CD1c-positive myeloid dendritic cell (primary cell): ENCODE data around the gene CRYBB1.
"Not testable (repeated sequence)": the region's sequence is repeated elsewhere in the genome, so short reads cannot be mapped to it uniquely, and the experiment has no call there.

Experiments used
- DNase-seq: peaks from one replicate; pipeline ENCODE4 v3.0.0-alpha.2; 2016; ENCODE audit errors: extremely low spot score

CRYBB1 gene

GRCh38 chr22:26636296-26636695, 18.5 kb upstream of the CRYBB1 start:
- DNase-seq: no peak

GRCh38 chr22:26635117-26635516, 17.3 kb upstream of the CRYBB1 start:
- DNase-seq: no peak

- no peak for DNase-seq
These were observed 16.4 kb upstream of the CRYBB1 start for GRCh38 chr22:26634189-26634588.

- DNase-seq: no peak
These were observed 14.8 kb upstream of the CRYBB1 start for GRCh38 chr22:26632422-26633155.

GRCh38 chr22:26631282-26631681, 13.5 kb upstream of the CRYBB1 start:
- no peak for DNase-seq

- DNase-seq: no peak
These were observed 12.3 kb upstream of the CRYBB1 start for GRCh38 chr22:26629988-26630761.

- DNase-seq: no peak
These were observed 7.0 kb upstream of the CRYBB1 start for GRCh38 chr22:26624803-26625202.

- DNase-seq: no peak
These were observed 6.2 kb upstream of the CRYBB1 start for GRCh38 chr22:26623984-26624383.

- DNase-seq: no peak
These were observed 3.8 kb upstream of the CRYBB1 start, which contains the start of gene CRYBA4 for GRCh38 chr22:26621663-26622062. TSS of gene CRYBA4 (plus strand) at chr22:26621963. CDS start at chr22:26622597, 634 bp downstream.

- no peak for DNase-seq
These were observed 2.4 kb upstream of the CRYBB1 start for GRCh38 chr22:26620197-26620596.

- no peak for DNase-seq
These were observed 1.7 kb upstream of the CRYBB1 start for GRCh38 chr22:26619510-26619909.

- no peak for DNase-seq
These were observed 628 bp upstream of the CRYBB1 start for GRCh38 chr22:26618455-26618854.

- no peak for DNase-seq
These were observed 1.2 kb downstream of the CRYBB1 start for GRCh38 chr22:26616650-26617049.

GRCh38 chr22:26615830-26616435, 1.9 kb downstream of the CRYBB1 start:
- no peak for DNase-seq

- DNase-seq: no peak
These were observed 2.7 kb downstream of the CRYBB1 start for GRCh38 chr22:26615149-26615548.

GRCh38 chr22:26614322-26614721, 3.5 kb downstream of the CRYBB1 start:
- DNase-seq: no peak

GRCh38 chr22:26613753-26614152, 4.1 kb downstream of the CRYBB1 start:
- DNase-seq: not testable (repeated sequence)

GRCh38 chr22:26612652-26613051, 5.2 kb downstream of the CRYBB1 start:
- DNase-seq: no peak

- DNase-seq: no peak
These were observed 6.8 kb downstream of the CRYBB1 start for GRCh38 chr22:26610996-26611395.

GRCh38 chr22:26610072-26610958, 7.5 kb downstream of the CRYBB1 start:
- DNase-seq: peak; percentile 36

GRCh38 chr22:26609287-26609686, 8.5 kb downstream of the CRYBB1 start:
- no peak for DNase-seq

GRCh38 chr22:26608129-26608528, 9.7 kb downstream of the CRYBB1 start:
- no peak for DNase-seq
